HCT116 (cell line): Measurements from ENCODE around the gene SLC27A4. TPM values are rescaled to one million over a fixed set of nuclear protein-coding genes. Genes with fewer than 3 reads are reported as not detected.
A peak's percentile ranks its signal among the peaks of the same experiment; 100 is the strongest.

Source experiments
- ATAC-seq: fragments of 200-7000 bp; cut with Tn5 transposase; 2 replicates; pipeline ENCODE4 v1.9.1; 2020; ENCODE audit warnings: mild to moderate bottlenecking, moderate library complexity
- BruUV-seq: library from RNA; stranded (reverse); fragments of 400-500 nt; replicated peaks from 2 replicates; lab custom pipeline; 2021; lab: Mats Ljungman, UMichigan
- CTCF ChIA-PET: fragments of 300-600 bp; sonication (Branson Sonifier 250); formaldehyde crosslinking; loops from one replicate; lab custom pipeline; 2021; ENCODE audit warnings: antibody characterized with exemption; lab: Charles Lee
- POLR2A ChIA-PET: fragments of 300-600, 350-600 bp; sonication (Branson Sonifier 250); formaldehyde crosslinking; loops from one replicate; lab custom pipeline; 2021; ENCODE audit warnings: antibody characterized with exemption; lab: Charles Lee
- RAD21 ChIA-PET, 2 experiments: fragments of 300-600 bp; sonication (Branson Sonifier 250); formaldehyde crosslinking; loops; one replicate each; lab custom pipeline; 2023; ENCODE audit warnings: low total read pairs in 2 of 2; ENCODE audit not compliant: uncharacterized antibody in 2 of 2, unreplicated experiment in 2 of 2, low non-redundant PET in 1 of 2; lab: Charles Lee
- DNase-seq: peaks from one replicate; pipeline ENCODE4 v3.0.0-alpha.2; 2010; ENCODE audit warnings: low read depth, low spot score
- H2AFZ ChIP-seq: fragments of 200-600 bp; shearing (Covaris generic), sonication (generic); 2 replicates; pipeline ENCODE4 v1.6.1; 2017; ENCODE audit warnings: low read depth, mixed run types, mixed read lengths, antibody characterized with exemption, low read length; ENCODE audit not compliant: poor library complexity, severe bottlenecking
- H3K27ac ChIP-seq: 2 replicates; pipeline ENCODE4 v1.5.1; 2012; ENCODE audit warnings: low read depth, low read length
- H3K27me3 ChIP-seq: fragments of 200-600 bp; sonication (generic); 2 replicates; pipeline ENCODE4 v1.6.1; 2016; ENCODE audit warnings: mixed run types, low read length, mixed read lengths; ENCODE audit not compliant: insufficient read depth
- H3K36me3 ChIP-seq, 2 experiments: fragments of 200-500 bp in 1 of 2; fragments of 200-600 bp in 1 of 2; sonication (Bioruptor generic) in 1 of 2; sonication (generic) in 1 of 2; 2 replicates each; pipeline versions ENCODE4 v1.5.1 to v1.6.1; 2014 to 2016; ENCODE audit warnings: low read length in 2 of 2, inconsistent platforms in 1 of 2, mixed read lengths in 1 of 2, mixed run types in 1 of 2; ENCODE audit not compliant: insufficient read depth in 2 of 2, control insufficient read depth in 1 of 2
- H3K4me1 ChIP-seq, 2 experiments: fragments of 200-600 bp in 1 of 2; sonication (generic) in 1 of 2; 2 replicates each; pipeline versions ENCODE4 v1.5.1 to v1.6.1; 2012 to 2017; ENCODE audit warnings: low read length in 2 of 2, inconsistent platforms in 1 of 2, mild to moderate bottlenecking in 1 of 2, mixed read lengths in 1 of 2, mixed run types in 1 of 2, moderate library complexity in 1 of 2; ENCODE audit not compliant: insufficient read depth in 2 of 2, control insufficient read depth in 1 of 2
- H3K4me2 ChIP-seq: fragments of 200-600 bp; sonication (generic); 2 replicates; pipeline ENCODE4 v1.6.1; 2017; ENCODE audit warnings: mixed run types, low read length, mixed read lengths
- H3K4me3 ChIP-seq, 2 experiments: fragments of 200-600 bp in 1 of 2; sonication (generic) in 1 of 2; replicated peaks in 1 of 2; 2 replicates each; pipeline ENCODE4 v1.5.1; 2011 to 2016; ENCODE audit warnings: low read length in 2 of 2, control low read depth in 1 of 2, low read depth in 1 of 2, mild to moderate bottlenecking in 1 of 2, mixed read lengths in 1 of 2, mixed run types in 1 of 2
- H3K79me2 ChIP-seq: fragments of 200-600 bp; sonication (generic); 2 replicates; pipeline ENCODE4 v1.6.1; 2017; ENCODE audit warnings: mild to moderate bottlenecking, mixed run types, low read length, moderate library complexity, mixed read lengths; ENCODE audit not compliant: insufficient read depth
- H3K9ac ChIP-seq: fragments of 200-600 bp; sonication (generic); 2 replicates; pipeline ENCODE4 v1.6.1; 2016; ENCODE audit warnings: low read length, mixed read lengths
- H3K9me2 ChIP-seq: fragments of 200-600 bp; sonication (generic), shearing (Covaris generic); 2 replicates; pipeline ENCODE4 v1.6.1; 2017; ENCODE audit warnings: mixed run types, mild to moderate bottlenecking, moderate library complexity; ENCODE audit not compliant: insufficient read depth
- H3K9me3 ChIP-seq, 2 experiments: fragments of 200-500 bp in 1 of 2; fragments of 200-600 bp in 1 of 2; sonication (Bioruptor generic) in 1 of 2; sonication (generic) in 1 of 2; 2 replicates each; pipeline ENCODE4 v1.6.1; 2014 to 2017; ENCODE audit warnings: low read length in 2 of 2, mixed read lengths in 2 of 2, inconsistent platforms in 1 of 2, low read depth in 1 of 2, mild to moderate bottlenecking in 1 of 2, mixed run types in 1 of 2, moderate library complexity in 1 of 2; ENCODE audit not compliant: control insufficient read depth in 1 of 2, insufficient read depth in 1 of 2
- H4K20me1 ChIP-seq: fragments of 200-600 bp; sonication (generic), shearing (Covaris generic); 2 replicates; pipeline ENCODE4 v1.6.1; 2017; ENCODE audit warnings: mixed run types, mild to moderate bottlenecking, moderate library complexity; ENCODE audit not compliant: insufficient read depth
- CBX3 ChIP-seq: IDR thresholded peaks from 2 replicates; pipeline ENCODE4 v1.6.1; 2012; ENCODE audit warnings: low read depth
- CEBPB ChIP-seq: IDR thresholded peaks from 2 replicates; pipeline ENCODE4 v1.6.1; 2012; ENCODE audit warnings: low read depth
- EZH2 ChIP-seq: fragments of 200-600 bp; sonication (generic); IDR thresholded peaks from 2 replicates; pipeline ENCODE4 v1.6.1; 2017; ENCODE audit warnings: antibody characterized with exemption, mixed run types
- POLR2AphosphoS5 ChIP-seq: IDR thresholded peaks from 2 replicates; pipeline ENCODE4 v1.6.1; 2011; ENCODE audit warnings: mild to moderate bottlenecking, low read depth, low read length, moderate library complexity
- intact Hi-C: fragments of 100-400 bp; cut with micrococcal nuclease; formaldehyde crosslinking; loops from 2 replicates; pipeline ENCODE4 v1.10.0; 2022
- total RNA-seq: library from RNA; stranded (reverse); gene quantifications from one replicate; pipeline ENCODE4 v1.2.1, GENCODE V29; 2021; ENCODE audit not compliant: unreplicated experiment
- TF ChIP-seq, protein P1 (sequence below): IDR thresholded peaks from 2 replicates; pipeline ENCODE4 v1.6.1; 2012; ENCODE audit warnings: low read depth

The SLC27A4 gene
- total RNA-seq, 1 experiment from 2014 or later = 33.9 TPM

DNA sequence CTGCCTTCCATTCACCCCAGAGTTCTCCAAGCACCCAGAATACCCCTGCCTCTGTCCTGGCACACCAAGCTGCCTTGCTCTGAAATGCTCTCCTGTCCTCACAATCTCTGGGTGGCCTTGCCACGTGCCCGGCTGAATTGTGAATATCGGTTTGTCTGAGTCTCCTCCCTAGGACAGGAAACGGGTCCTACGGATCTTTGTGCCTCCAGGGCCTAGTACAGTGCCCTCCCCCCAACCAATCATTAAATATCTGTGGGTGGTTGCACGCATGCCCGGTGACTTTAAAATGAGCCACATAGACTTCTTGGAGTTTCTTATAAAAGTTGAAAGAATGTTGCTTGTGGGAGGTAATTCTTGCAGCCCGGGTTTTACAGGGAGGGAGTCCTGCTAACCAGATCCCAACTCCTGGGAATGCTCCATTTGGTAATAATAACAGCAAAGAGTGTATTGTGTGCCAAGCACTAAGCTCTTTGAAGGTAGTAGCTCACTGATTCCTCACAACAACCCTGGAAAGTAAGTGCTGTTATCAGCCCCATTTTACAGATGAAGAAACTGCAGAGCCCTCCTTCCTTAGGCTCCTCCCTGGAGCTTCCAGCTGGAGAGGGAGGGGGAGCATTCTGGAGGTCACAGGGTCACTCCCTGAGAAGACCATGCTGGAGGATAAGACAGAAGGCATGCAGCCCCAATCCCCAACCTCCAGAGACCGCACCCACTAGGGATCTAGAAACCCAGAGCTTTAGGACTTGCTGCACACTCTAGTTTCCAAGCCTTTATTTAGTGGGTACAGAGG lies 54.2 kb downstream of the SLC27A4 start:
- Histone ChIP-seq H4K20me1 (no peaks in the 10 kb centered on the region), H3K27ac (no peak overlapping the region), H3K36me3 (no peaks in the 10 kb centered on the region), H3K4me2 (no peak overlapping the region), H3K9me3 (no peaks in the 10 kb centered on the region), H3K79me2 (no peaks in the 10 kb centered on the region), H3K4me1 (peaks cover 0 to 14% of the 10 kb centered on the region in 2 experiments; a peak in 2 of 4 replicates), H2AFZ (no peak overlapping the region), H3K9me2 (no peaks in the 10 kb centered on the region), H3K4me3 (no peak overlapping the region), H3K27me3 (no peaks in the 10 kb centered on the region), H3K9ac (no peak overlapping the region)
- DNase-seq (no peak), ATAC-seq (peak; percentile 9; the same call in 1 of the 2 replicates)
- BruUV-seq = no TSS peak
- TF ChIP-seq EZH2 (no peak), CBX3 (no peak), CEBPB (no peak), POLR2AphosphoS5 (no peak)
- TF ChIP-seq, protein P1, sequence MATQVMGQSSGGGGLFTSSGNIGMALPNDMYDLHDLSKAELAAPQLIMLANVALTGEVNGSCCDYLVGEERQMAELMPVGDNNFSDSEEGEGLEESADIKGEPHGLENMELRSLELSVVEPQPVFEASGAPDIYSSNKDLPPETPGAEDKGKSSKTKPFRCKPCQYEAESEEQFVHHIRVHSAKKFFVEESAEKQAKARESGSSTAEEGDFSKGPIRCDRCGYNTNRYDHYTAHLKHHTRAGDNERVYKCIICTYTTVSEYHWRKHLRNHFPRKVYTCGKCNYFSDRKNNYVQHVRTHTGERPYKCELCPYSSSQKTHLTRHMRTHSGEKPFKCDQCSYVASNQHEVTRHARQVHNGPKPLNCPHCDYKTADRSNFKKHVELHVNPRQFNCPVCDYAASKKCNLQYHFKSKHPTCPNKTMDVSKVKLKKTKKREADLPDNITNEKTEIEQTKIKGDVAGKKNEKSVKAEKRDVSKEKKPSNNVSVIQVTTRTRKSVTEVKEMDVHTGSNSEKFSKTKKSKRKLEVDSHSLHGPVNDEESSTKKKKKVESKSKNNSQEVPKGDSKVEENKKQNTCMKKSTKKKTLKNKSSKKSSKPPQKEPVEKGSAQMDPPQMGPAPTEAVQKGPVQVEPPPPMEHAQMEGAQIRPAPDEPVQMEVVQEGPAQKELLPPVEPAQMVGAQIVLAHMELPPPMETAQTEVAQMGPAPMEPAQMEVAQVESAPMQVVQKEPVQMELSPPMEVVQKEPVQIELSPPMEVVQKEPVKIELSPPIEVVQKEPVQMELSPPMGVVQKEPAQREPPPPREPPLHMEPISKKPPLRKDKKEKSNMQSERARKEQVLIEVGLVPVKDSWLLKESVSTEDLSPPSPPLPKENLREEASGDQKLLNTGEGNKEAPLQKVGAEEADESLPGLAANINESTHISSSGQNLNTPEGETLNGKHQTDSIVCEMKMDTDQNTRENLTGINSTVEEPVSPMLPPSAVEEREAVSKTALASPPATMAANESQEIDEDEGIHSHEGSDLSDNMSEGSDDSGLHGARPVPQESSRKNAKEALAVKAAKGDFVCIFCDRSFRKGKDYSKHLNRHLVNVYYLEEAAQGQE = no peak
- ChIA-PET CTCF (interaction anchor here (0.7 to 1.3 kb wide), 2 partner anchors 26 to 32 kb away, joined by 3 read pairs; no protein-coding TSS in a partner anchor), POLR2A (interaction anchor here (0.6 kb wide), 1 partner anchor 24 kb away, joined by 3 read pairs; the partner anchor contains the start of gene URM1), RAD21 (no interaction called here)
- intact Hi-C loops = no loop called here
